Hepatocyte (in vitro differentiated cells): ENCODE measurements around the gene SIGLEC7.

ENCODE experiments used
- CTCF ChIP-seq: fragments of 200-600 bp; sonication (generic); IDR thresholded peaks from 2 replicates; pipeline ENCODE4 v1.5.1; 2016; ENCODE audit warnings: antibody characterized with exemption, mild to moderate bottlenecking; ENCODE audit not compliant: poor library complexity
- EZH2phosphoT487 ChIP-seq: fragments of 200-600 bp; sonication (generic); IDR thresholded peaks from one replicate; pipeline ENCODE4 v1.6.1; 2018; ENCODE audit warnings: antibody characterized with exemption, mild to moderate bottlenecking, low read depth, moderate library complexity; ENCODE audit not compliant: unreplicated experiment, severe bottlenecking

DNA sequence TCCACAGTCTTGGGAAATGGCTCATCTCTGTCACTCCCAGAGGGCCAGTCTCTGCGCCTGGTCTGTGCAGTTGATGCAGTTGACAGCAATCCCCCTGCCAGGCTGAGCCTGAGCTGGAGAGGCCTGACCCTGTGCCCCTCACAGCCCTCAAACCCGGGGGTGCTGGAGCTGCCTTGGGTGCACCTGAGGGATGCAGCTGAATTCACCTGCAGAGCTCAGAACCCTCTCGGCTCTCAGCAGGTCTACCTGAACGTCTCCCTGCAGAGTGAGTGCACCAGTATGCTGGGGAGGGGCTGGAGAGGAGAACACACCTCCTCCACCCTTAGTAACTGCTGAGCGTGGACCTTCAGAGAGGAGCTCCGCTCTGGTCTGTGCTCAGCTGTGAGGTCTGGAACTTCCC lies 15.1 kb upstream of the SIGLEC7 start:
- TF ChIP-seq CTCF = no peak
- TF ChIP-seq EZH2phosphoT487 = no peak
